CD4-positive, alpha-beta T cell treated with Interleukin-6 for 4 hours (primary cell): ENCODE data around the gene IGF2BP2.

Source experiments
- DNase-seq: peaks from one replicate; pipeline ENCODE4 v3.0.0-alpha.2; 2020; ENCODE audit warnings: mixed read lengths

The IGF2BP2 gene

DNA sequence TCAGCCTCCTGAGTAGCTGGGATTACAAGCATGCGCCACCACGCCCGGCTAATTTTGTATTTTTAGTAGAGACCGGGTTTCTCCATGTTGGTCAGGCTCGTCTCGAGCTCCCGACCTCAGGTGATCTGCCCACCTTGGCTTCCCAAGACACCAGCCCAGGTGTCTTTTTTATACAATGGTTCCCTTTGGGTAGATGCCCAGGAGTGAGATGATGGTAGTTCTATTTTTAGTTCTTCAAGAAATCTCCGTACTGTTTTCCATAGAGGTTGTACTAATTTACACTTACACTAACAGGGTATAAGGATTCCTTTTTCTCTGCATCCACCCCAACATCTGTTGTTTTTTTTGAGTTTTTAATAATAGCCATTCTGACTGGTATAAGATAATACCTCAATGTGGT, 94.3 kb downstream of the IGF2BP2 start:
- no peak for DNase-seq

DNA sequence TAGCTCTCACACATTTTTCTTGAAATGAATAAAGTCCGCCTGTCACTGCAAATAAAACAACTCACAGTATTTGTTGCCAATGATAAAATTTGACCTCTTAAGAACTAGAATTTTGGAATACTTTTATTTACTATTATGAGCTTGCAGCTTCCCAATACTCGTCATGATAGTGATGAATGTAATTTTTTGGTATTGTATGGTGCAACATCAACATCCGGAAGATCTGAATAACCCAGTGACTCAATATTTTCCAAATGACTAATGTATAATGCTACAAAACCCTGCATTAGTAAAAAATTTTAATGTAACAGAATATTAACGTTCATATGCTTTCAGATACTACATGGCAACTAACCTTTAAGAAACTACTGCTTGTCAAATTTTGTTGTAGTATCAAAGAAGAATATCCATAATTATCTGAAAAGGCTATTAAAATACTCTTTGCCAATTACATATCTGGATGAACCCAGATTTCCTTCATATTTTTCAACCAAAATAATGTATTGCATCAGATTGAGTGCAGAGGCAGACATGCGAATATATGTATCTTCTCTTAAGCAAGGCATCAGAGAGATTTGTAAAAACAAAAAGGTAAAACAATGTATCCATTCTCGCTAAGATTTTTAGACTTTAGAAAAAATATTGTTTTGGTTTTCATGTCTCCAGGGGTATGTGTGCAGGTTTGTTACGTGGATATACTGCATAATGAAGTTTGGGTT, 95.3 kb downstream of the IGF2BP2 start:
- no peak for DNase-seq

DNA sequence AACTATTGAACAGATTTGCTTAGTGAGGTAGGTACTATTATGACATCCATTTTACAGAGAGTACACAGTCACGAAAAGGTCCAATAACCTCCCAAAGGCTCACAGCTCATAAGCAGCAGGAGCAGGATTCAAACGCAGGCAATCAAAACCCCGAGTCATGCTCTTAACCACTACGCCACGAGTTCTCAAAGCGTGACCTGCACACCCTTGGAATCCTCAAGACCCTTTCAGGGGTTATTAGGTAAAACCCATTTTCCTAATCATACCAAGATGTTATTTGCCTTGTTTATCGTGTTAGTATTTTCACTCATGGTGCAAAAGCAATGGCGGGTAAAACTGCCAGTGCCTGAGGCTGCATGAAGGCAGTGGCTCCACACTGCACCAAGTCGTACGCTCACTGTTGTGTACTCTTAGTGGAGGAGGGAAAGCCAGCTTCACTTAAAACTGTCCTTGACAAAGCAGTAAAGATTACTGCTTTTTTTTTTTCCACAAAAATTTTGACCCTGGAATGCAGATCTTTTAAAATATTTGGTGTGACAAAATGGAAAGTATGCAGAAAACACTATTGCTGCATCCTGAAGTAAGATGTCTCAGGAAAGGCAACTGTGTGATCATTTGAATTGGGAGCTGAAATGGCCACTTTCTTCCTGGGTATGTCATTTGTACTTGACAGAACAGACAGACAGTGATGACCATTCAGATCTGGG, 96.1 kb downstream of the IGF2BP2 start:
- DNase-seq: no peak

GRCh38 chr3:185727873-185728272, 97.0 kb downstream of the IGF2BP2 start:
- no peak for DNase-seq

GRCh38 chr3:185726254-185726967, 98.4 kb downstream of the IGF2BP2 start:
- no peak for DNase-seq

DNA sequence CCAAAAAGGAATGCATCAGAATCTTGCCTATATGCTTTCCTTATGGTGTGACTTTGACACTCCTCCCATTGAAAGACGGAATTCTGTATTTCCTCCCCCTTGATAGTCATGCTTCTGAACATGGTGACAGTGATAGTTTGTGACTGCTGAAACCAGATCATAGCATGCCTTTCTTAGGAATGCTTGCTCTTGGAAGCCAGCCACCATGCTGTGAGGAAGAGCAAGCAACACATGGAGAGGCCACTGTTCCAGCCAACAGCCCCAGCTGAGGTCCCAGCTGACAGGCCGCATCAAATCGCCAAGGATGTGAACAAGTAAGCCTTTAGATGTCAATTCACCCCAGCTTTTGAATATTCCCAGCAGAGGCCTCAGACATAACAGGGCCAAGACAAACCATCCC, 100.1 kb downstream of the IGF2BP2 start:
- DNase-seq: no peak

DNA sequence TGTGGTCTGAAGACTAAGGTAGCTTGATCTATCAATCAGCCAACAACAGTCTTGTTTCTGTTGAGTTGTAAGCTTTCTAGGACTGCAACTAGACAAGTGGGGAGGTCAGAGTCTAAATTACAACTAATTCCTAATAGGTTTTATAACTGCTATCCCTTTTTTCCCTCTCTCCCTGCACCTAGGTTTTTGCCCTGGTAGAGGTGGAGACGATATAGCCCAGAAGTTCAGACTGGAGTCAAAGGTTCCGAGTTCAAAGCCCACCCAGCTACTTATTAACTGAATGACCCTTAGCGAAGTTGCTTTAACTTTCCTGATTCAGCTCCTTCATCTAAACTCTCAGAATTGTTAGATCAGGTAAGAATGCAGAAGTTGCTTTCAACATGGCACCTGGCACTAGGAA, 100.6 kb downstream of the IGF2BP2 start:
- no peak for DNase-seq

- no peak for DNase-seq
These were observed 102.0 kb downstream of the IGF2BP2 start for GRCh38 chr3:185722881-185723280.

- no peak for DNase-seq
These were observed 102.9 kb downstream of the IGF2BP2 start for GRCh38 chr3:185721970-185722369.

GRCh38 chr3:185720326-185720725, 104.5 kb downstream of the IGF2BP2 start:
- DNase-seq: no peak

GRCh38 chr3:185718736-185719593, 105.9 kb downstream of the IGF2BP2 start:
- DNase-seq: no peak

DNA sequence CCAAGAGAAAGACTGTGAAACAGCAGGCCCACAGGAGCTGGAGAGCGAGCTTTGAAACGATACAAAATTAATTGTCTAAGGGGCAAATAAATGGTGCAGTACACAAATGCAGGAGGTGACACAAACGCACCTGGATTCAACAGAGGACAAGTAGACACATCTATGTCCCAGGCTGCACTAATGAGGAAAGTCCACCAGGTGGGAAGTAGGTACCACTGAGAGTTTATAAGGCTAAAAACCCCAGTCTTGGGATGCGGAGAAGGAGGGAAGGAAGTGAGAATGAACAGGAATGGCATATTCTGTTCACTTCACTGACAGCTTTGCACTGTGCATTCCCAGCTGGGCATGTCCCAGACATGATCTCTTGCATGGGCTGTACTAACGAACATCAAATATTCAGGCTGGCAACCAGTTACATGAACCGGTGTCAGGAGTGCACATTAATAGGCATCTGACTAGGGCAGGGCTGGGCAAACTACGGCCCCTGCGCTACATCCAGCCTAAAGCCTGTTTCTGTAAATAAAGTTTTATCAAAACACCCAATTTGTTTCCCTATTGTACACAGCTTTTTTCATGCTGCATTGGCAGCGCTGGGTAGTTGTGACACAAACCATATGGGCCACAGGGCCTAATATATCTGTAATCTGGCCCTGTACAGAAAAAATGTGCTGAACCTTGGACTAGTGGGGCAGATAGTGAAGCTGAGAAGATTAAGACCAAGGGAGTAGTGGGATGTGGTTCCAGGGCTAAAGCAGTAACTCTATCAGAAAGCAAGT, 107.0 kb downstream of the IGF2BP2 start:
- DNase-seq: no peak

DNA sequence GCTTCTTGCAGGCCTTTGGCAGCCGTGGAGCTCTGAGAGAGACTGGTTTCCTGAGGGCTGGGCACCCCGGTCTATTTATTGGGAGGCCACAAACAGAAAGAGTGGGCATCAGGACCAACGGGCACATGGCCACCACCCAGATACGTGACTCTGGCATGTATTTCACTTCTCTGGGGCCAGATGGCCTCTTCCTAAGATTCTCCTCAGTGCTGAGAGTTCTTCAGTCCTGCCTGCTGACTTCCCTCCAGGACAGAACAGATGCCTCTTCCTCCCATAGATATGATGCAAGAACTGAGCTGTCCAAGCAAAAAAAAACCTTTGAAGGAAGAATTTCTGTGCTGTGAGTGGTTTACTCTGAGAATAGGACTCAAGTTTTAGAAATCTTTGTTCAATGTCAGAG, 107.7 kb downstream of the IGF2BP2 start:
- no peak for DNase-seq

GRCh38 chr3:185716436-185717108, 108.3 kb downstream of the IGF2BP2 start:
- DNase-seq: no peak

- no peak for DNase-seq
These were observed 109.8 kb downstream of the IGF2BP2 start for GRCh38 chr3:185715091-185715490.

DNA sequence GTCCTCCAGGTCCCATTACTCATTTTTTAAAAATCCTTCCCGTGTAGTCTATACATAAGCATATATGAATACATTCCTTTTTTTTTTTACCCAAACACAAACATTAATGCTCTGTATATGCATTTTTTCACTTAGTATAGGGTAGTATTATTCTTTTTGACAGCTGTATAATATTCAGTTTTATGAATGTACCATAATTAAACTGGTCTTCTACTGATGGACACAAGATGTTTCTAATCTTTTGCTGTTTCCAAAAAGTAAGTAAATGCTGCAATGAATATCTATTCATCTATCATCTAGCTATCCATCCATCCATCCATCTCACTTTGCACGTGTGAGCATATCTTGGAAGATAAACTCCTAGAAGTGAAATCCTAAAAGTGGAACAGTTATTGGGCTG, 110.8 kb downstream of the IGF2BP2 start:
- no peak for DNase-seq

- no peak for DNase-seq
These were observed 111.8 kb downstream of the IGF2BP2 start for GRCh38 chr3:185713015-185713414.

DNA sequence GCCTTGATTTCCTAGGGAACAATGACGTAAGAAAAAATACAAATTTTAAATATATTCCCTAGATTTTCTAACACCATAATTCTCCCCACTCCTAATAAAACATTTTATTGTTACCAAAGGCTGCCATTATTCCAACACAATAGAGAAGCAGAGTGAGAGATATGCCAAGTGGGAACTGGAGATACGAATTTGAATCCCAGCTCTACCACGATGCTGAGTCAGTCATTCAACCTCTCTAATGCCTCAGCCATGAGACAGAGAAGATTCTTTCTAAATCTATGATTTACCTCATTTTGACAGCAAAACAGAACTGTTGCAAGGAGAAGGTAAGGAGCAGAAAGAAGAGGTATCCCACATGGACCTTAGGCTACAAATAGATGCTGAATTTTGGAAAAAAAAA, 112.5 kb downstream of the IGF2BP2 start:
- DNase-seq: no peak

DNA sequence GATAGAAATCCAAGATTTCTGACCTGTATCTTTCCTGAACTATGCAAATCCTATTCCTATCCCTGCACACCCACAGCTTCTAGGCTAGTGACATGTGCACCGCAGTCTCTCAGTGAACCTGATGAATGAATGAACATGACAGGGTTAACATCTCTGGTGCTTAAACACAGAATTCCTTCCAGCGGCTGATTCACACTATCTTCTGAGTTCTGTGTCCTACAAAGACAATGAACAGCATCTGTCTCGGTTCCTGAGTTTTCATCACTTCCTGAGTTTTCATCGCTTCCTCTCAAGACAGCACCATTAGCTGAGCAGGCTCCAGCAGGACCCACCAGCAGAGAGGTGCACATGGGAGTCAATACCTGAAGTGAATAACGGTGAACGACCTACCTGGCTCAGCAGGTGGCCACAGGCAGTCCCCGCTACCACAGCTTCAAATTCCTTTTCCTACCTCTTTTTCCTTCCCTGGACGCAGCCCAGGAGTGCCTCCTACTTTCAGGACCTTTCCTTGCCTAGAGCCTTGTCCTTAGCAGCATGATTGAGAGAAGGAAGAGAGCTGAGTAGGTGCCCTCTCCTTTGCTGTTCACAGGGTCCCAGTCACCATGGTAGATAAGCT, 113.5 kb downstream of the IGF2BP2 start:
- DNase-seq: no peak

DNA sequence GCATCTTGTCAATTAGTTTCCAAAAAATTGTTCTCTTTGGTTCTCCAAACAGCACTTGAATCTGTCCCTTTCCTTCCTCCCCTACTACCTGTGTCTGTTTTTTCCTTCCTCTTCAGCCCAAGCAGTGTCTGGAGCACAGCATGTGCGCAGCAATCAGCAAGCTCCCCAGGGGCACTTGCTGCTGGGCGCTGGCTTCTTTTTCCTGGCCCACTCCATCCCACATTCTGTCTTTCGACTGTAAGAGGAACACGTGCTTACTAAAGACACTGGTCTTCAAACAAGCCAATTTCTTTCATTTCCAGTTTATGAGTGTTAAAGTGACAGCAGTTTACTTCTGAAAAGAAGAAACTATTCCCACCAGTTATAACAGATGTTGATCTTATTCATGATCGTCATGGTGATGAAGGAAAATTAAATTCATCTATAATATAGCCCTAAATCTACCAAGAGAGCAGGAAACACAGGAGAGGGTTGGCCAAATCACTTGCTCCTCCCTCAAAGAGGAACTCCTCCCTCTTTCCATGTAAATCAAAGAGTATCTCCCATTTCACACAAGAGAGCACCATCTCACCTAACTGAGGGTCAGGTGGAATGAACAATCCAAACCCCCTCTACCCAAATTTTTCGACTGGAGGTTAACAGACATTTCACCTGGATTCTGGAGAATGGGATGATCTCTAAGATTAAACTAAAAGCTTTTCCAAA, 115.4 kb downstream of the IGF2BP2 start:
- DNase-seq: no peak
